Rectal smooth muscle tissue (tissue), 1 donor: ENCODE measurements around the gene DNASE1.

Experiments
- H3K27ac ChIP-seq: one replicate; pipeline ENCODE4 v1.7.0; 2013; ENCODE audit warnings: low read depth, low read length, inconsistent platforms
- H3K27me3 ChIP-seq: one replicate; pipeline ENCODE4 v1.7.0; 2013; ENCODE audit warnings: low read length; ENCODE audit not compliant: control insufficient read depth, insufficient read depth
- H3K36me3 ChIP-seq: one replicate; pipeline ENCODE4 v1.7.0; 2013; ENCODE audit warnings: low read length; ENCODE audit not compliant: control insufficient read depth, insufficient read depth
- H3K4me1 ChIP-seq: one replicate; pipeline ENCODE4 v1.7.0; 2013; ENCODE audit warnings: low read length; ENCODE audit not compliant: control insufficient read depth, insufficient read depth
- H3K4me3 ChIP-seq: one replicate; pipeline ENCODE4 v1.7.0; 2013; ENCODE audit warnings: low read length
- H3K9ac ChIP-seq: one replicate; pipeline ENCODE4 v1.7.0; 2013; ENCODE audit warnings: low read length

DNASE1 gene

DNA sequence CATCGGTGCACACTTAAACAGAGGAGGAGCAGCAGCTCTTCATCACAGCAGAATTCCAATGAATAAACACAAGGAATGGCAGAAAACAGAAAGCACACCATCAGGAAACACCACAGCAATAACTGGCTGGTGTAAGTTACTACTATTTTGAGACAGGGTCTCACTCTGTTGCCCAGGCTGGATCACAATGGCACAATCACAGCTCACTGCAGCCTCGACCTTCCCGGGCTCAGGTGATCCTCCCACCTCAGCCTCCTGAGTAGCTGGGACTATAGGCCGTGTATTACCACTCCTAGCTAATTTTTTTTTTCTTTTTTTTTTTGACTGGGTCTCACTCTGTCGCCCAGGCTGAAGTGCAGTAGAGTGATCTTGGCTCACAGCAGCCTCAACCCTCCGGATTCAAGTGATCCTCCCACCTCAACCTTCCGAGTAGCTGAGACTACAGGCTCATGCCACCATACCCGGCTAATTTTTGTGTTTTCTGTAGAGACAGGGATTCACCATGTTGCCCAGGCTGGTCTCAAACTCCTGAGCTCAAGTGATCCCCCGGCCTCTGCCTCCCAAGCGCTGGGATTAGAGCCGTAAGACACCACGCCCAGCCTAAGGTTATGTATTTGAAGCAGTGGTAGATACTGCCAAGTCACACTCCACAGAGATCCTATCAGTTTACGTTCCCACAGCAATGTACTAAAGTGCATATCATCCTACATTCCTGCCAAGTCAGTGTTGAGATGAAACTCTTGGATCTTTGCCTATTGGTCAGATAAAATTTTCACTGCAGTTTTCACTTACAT is 42.1 kb downstream of the DNASE1 start:
- Histone ChIP-seq H3K4me1 (no peaks in the 10 kb centered on the region), H3K36me3 (no peaks in the 10 kb centered on the region), H3K9ac (no peak overlapping the region), H3K27me3 (no peaks in the 10 kb centered on the region), H3K27ac (no peak overlapping the region), H3K4me3 (no peak overlapping the region)

DNA sequence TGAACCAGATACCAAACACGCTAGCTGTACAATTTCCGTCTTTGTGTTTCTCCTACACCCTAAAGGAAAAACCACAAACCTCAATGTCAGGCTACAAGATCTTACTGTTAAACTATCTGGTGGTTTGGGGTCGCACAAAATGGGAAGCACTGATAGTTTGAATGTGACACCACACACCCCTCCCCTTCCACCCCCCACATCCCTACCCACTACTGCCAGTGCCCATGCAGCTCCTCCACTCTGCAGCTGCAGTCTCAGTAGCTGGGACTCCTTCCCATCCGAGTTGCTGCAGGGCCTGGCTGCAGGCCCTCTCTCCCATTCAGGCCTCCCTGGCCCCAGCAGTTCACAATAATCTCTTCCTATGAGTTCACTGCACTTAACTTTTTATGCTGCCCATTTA is 44.5 kb downstream of the DNASE1 start:
- H3K36me3 ChIP-seq: no peaks in the 10 kb centered on the region
- H3K4me3 ChIP-seq: no peak overlapping the region
- H3K27me3 ChIP-seq: no peaks in the 10 kb centered on the region
- no peak overlapping the region for H3K9ac ChIP-seq
- H3K27ac ChIP-seq: no peak overlapping the region
- H3K4me1 ChIP-seq: no peaks in the 10 kb centered on the region

DNA sequence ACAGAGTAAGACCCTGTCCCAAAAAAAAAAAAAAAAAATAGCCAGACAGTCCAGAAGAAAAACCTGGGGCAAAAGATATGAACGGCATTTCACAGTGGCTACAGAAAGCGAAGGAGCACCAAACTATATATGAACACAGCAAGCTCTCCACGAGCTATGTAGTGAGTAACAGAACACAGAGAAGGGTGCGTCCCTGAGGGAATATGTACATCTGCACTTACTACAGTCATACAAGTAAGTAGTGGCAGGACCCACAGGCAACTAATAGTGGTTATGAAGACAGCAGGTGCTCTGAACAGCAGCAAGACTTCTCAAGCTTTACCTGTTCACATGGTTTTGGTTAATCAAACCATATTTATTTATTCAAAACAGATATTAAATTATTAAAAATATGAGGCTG is 47.0 kb downstream of the DNASE1 start:
- Histone ChIP-seq H3K4me3 (no peak overlapping the region), H3K4me1 (no peaks in the 10 kb centered on the region), H3K9ac (no peak overlapping the region), H3K27ac (no peak overlapping the region), H3K27me3 (no peaks in the 10 kb centered on the region), H3K36me3 (no peaks in the 10 kb centered on the region)

DNA sequence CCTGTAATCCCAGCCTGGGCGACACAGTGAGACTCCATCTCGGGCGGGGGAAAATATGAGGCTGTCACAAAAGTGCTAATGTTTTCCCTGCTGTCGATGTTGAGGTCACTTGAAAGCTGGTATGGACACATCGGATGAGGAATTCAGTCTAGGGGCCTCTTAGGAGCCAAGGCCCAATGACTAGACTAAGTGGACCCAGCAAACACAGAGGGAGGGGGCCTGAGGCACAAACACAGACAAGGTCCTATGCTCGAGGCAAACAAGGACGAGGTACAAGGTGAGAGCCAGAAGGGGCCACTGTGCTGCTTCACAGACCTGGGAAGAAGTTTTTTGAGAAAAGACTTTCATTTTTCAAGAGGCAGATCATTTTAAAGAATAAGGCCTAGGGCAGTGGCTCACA is 47.6 kb downstream of the DNASE1 start:
- Histone ChIP-seq H3K27ac (no peak overlapping the region), H3K4me1 (no peaks in the 10 kb centered on the region), H3K36me3 (no peaks in the 10 kb centered on the region), H3K4me3 (no peak overlapping the region), H3K9ac (no peak overlapping the region), H3K27me3 (no peaks in the 10 kb centered on the region)

GRCh38 chr16:3706253-3707012 is 51.9 kb downstream of the DNASE1 start:
- Histone ChIP-seq H3K27ac (no peak overlapping the region), H3K4me3 (no peak overlapping the region), H3K36me3 (no peaks in the 10 kb centered on the region), H3K27me3 (no peaks in the 10 kb centered on the region), H3K9ac (no peak overlapping the region), H3K4me1 (no peaks in the 10 kb centered on the region)
